Right lung (tissue), 5 donors: Measurements from ENCODE around the gene MPDU1. TPM values are rescaled to one million over a fixed set of nuclear protein-coding genes. Genes with fewer than 3 reads are reported as not detected.

Experiments used
- DNase-seq, 2 donors: peaks; one replicate each; pipeline ENCODE4 v3.0.0-alpha.2; 2013
- polyA plus RNA-seq, 5 donors: library from polyadenylated mRNA; unstranded; fragments of 120-200 nt; gene quantifications; one replicate each; pipeline versions ENCODE4 v1.2.1 to v1.2.3, GENCODE V29; 2013; ENCODE audit warnings: inconsistent platforms in 1 of 5, low replicate concordance in 1 of 5; ENCODE audit not compliant: insufficient read length in 5 of 5, insufficient read depth in 1 of 5

MPDU1 gene
- polyA plus RNA-seq, 5 donors = 83.2 to 98.1 (median 93.5) TPM

DNA sequence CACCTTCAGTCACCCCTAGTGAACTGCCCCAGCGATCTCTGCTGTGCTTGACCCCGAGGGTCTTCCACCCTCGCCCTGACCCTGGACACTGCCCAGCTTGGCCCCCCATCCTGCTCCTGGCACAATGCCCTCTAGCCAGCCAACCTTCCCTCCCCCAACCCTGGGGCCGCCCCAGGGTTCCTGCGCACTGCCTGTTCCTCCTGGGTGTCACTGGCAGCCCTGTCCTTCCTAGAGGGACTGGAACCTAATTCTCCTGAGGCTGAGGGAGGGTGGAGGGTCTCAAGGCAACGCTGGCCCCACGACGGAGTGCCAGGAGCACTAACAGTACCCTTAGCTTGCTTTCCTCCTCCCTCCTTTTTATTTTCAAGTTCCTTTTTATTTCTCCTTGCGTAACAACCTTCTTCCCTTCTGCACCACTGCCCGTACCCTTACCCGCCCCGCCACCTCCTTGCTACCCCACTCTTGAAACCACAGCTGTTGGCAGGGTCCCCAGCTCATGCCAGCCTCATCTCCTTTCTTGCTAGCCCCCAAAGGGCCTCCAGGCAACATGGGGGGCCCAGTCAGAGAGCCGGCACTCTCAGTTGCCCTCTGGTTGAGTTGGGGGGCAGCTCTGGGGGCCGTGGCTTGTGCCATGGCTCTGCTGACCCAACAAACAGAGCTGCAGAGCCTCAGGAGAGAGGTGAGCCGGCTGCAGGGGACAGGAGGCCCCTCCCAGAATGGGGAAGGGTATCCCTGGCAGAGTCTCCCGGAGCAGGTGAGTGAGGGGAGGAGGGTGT lies 24.9 kb upstream of the MPDU1 start, which contains the start of gene TNFSF13:
Gene TNFSF13 (plus strand): TSS at position 207 of the 776 bp plus-strand sequence. CDS start 290 bp downstream, at position 497.
- DNase-seq = no peak

GRCh38 chr17:7559320-7560171 lies 24.1 kb upstream of the MPDU1 start:
- no peak for DNase-seq

DNA sequence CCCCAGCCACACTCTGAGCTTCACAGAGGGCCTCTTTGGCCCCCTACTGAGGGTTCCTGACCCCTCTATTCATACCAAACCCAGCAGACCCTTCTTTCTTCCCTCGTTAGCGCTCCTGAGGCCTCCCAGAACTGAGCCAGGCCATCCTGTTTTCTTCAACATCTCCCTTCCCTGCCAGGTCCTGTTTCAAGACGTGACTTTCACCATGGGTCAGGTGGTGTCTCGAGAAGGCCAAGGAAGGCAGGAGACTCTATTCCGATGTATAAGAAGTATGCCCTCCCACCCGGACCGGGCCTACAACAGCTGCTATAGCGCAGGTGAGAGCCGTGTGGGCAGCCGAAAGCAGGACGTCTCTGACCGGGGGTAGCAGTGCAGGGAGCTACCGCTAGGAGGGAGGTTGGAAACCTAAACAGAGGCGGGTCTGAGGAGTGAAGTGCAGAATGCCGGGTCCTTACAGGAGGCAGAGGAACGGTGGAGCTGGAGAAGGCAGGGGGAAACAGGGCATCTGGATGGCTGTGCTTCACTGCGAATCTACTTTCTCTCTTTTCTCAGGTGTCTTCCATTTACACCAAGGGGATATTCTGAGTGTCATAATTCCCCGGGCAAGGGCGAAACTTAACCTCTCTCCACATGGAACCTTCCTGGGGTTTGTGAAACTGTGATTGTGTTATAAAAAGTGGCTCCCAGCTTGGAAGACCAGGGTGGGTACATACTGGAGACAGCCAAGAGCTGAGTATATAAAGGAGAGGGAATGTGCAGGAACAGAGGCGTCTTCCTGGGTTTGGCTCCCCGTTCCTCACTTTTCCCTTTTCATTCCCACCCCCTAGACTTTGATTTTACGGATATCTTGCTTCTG lies 23.3 kb upstream of the MPDU1 start:
- no peak for DNase-seq

GRCh38 chr17:7561028-7561575 lies 22.6 kb upstream of the MPDU1 start:
- DNase-seq = peak; percentile 82 to 90

DNA sequence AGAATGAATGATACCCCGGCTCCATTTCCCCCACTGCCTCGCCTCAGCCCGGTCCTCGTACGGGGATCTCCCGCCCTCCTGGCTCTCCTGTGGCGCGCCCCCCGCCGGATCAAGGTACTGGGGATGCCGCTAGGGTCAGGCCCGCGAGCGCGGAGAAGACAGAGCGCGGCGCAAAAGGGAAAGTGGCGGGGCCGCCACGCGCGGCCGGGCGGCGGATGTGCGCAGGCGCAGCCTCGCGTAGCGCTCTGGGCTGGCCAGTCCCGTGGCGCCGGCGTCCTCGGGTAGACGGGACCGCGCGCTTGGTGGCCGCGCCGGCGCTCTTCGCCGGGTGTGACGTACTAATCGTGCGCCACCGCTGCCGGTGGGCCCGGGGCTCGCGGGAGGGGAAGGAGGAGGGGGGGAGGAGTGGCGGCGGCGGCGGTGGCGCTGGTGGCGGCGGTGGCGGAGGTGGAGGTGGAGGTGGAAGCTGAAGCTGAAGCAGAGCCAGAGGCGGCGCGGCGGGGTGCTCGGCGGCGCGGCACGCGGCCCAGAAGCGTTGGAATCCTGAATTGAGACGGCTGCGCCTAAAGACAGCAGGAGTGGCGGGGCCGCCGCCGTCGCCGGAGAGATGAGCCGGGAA lies 22.0 kb upstream of the MPDU1 start, which contains the start of gene SENP3:
Gene SENP3 (plus strand): TSS at position 331 of the 619 bp plus-strand sequence. CDS start 1,158 bp downstream, outside the sequence.
- DNase-seq = peak; percentile 91 to 93

DNA sequence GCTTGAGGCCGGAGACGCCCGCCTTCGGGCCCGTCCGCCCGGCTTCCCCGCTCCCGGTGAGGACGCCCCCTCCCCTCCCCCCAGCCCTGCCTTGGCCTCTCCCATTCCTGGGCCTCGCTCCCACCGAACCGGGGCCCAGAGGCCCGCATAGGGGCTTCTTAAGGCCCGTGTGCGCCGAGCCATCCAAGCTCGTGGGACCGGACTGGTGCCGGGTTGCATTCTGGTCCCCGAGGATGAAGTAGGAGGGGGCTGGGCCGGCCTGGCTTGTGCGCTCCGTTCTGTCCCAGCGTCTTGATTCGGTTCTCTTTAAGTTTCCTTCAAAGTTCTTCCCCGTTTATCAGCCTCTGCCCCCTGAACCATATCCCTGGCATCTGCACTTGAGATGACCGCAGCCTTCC lies 21.4 kb upstream of the MPDU1 start:
- DNase-seq = no peak

- no peak for DNase-seq
Observed at GRCh38 chr17:7563115-7563869, 20.4 kb upstream of the MPDU1 start.

DNA sequence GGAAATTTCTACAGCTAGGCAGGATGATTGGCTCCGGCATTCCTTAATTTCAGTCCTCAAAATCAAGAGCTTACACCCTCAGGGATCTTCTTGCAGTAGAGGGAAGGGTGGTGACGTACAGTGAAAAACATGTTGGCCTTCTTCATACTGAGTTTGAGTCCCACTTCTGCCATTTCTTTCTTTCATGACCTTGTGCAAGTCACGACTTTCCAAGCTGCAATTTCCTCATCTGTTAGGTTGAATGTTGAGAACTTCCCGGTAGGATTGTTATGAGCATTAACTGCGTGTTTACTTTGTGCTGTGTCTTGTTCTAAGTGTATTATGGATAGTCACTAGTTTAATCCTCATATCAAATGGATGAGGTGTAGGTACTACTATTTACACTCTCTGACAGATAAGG lies 14.1 kb upstream of the MPDU1 start:
- no peak for DNase-seq

DNA sequence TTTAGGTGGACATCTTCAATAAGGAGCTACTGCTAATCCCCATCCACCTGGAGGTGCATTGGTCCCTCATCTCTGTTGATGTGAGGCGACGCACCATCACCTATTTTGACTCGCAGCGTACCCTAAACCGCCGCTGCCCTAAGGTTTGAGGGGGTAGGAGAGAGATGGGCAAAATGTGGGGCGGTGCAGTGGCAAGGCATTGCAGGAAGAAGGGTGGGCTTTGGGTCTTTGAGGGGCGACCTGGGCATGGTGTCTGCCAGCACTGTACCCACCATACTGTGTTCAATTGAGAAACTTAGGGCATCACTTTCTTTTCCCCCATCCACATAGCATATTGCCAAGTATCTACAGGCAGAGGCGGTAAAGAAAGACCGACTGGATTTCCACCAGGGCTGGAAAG lies 13.3 kb upstream of the MPDU1 start:
- no peak for DNase-seq

DNA sequence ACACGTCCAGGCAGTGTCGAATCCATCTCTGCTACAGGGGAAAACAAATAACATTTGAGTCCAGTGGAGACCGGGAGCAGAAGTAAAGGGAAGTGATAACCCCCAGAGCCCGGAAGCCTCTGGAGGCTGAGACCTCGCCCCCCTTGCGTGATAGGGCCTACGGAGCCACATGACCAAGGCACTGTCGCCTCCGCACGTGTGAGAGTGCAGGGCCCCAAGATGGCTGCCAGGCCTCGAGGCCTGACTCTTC lies 11.4 kb upstream of the MPDU1 start:
- no peak for DNase-seq

- peak; percentile 99 for DNase-seq
Observed at GRCh38 chr17:7572588-7573323, 10.9 kb upstream of the MPDU1 start.

GRCh38 chr17:7573324-7574080 lies 10.2 kb upstream of the MPDU1 start:
- peak; percentile 94 to 95 for DNase-seq

DNA sequence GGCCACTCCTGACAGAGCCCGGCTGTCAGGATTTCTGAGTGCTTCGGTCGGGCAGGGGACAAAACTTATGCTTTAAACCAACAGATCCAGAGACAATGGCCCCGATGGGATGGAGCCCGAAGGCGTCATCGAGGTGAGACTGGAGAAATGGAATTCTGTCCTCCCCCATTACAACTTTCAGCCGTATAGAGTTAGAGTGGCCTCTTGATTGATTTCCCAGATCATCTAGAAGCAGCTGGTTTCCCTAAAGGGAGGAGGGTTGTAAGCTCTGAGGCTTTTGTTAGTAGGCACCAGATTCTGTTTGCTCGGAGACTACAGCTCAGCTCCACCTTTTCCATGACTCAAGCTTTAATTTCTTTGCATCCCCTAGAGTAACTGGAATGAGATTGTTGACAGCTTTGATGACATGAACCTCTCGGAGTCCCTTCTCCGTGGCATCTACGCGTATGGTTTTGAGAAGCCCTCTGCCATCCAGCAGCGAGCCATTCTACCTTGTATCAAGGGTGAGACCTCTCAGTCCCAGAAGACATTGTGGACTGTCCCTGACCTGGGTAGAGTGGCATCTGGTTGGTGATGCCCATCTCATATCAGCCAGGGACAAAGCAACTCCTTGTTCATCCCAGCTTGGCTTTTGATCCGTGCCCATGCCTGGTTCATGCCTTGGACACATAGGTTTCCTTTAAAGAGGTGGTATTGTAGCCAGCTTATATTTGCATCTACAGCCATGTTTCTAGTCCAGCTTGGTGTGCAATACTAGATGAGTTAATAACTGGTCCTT lies 9.3 kb upstream of the MPDU1 start:
- DNase-seq = no peak

DNA sequence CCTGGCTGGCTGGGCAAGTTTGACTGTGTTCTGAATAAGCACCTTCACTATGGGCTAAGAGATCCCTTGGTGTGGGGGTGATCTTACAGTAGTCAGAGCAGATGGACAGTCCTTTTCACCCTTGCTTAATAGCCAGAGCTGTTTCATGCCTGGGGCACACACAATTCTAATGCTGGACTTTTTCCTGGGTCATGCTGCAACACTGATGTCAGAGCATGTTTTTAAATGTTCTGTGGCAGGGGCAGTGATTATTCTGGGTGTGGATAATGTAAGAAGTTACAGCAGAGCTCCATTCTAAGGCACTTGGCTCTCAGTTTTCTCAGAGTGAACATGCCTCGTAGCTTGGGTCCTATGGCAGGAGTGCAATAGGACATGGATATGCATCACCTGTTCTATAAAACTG lies 8.2 kb upstream of the MPDU1 start:
- no peak for DNase-seq

GRCh38 chr17:7575959-7576358 lies 7.7 kb upstream of the MPDU1 start:
- DNase-seq = no peak

DNA sequence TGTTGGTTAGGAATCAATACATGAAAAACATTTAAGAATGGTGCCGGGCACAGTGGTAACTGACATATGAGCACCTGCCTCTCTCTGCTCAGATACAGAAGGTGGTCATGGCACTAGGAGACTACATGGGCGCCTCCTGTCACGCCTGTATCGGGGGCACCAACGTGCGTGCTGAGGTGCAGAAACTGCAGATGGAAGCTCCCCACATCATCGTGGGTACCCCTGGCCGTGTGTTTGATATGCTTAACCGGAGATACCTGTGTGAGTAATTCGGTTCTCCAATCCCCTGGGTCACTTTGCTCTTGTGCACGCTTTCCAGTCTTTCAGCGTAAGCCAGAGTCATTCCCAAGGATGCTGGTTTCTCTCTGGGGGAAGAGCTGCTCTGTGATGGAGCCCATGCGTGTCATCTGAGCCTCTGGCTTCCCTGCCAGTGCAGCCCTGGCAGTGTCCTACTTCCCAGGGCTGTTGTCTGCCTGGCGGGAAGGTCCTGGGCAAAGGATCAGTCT lies 7.2 kb upstream of the MPDU1 start:
- no peak for DNase-seq

DNA sequence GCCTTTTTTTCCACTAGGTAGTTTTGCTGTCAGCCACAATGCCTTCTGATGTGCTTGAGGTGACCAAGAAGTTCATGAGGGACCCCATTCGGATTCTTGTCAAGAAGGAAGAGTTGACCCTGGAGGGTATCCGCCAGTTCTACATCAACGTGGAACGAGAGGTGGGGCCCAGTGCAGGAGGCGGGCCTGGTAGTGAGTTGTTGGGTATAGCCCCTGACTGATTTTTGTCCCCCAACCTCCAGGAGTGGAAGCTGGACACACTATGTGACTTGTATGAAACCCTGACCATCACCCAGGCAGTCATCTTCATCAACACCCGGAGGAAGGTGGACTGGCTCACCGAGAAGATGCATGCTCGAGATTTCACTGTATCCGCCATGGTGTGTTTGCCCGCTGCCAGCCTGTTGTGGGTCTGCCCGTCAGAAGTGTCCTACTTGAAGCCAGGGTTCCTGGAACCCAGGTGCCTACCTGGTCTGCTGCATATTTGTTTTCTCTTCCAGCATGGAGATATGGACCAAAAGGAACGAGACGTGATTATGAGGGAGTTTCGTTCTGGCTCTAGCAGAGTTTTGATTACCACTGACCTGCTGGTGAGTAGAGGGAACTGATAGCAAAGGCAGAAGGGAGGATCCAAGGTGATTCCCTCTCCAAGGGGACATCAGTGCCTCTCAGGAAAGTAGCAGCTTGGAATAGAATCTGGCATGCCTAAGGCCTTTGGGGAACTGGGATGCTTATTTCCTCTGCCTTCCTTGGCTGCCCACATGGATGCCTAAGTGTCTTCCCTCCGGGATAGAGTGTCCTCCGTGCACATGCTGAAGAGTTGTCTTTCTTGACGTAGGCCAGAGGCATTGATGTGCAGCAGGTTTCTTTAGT lies 6.1 kb upstream of the MPDU1 start:
- no peak for DNase-seq
